Cardiac fibroblast (primary cell): ENCODE results near the gene UNC13D.
"Not testable (repeated sequence)": the region's sequence is repeated elsewhere in the genome, so short reads cannot be mapped to it uniquely, and the experiment has no call there.

ENCODE experiments used
- DNase-seq, 2 donors: peaks; one replicate each; pipeline versions ENCODE4 v3.0.0 to v3.0.0-alpha.2; 2010; ENCODE audit warnings: low read depth in 2 of 2
- H3K4me3 ChIP-seq, 2 donors: replicated peaks in 1 of 2; 1 replicate in 1 of 2; 2 replicates in 1 of 2; pipeline ENCODE4 v1.5.1; 2011; ENCODE audit warnings: low read depth in 2 of 2, low read length in 2 of 2, mild to moderate bottlenecking in 2 of 2, moderate library complexity in 1 of 2
- TF ChIP-seq, protein P1 (sequence below): IDR thresholded peaks from one replicate; pipeline ENCODE4 v1.5.1; 2011; ENCODE audit warnings: low read depth, mild to moderate bottlenecking, low read length, inconsistent platforms

UNC13D gene

DNA sequence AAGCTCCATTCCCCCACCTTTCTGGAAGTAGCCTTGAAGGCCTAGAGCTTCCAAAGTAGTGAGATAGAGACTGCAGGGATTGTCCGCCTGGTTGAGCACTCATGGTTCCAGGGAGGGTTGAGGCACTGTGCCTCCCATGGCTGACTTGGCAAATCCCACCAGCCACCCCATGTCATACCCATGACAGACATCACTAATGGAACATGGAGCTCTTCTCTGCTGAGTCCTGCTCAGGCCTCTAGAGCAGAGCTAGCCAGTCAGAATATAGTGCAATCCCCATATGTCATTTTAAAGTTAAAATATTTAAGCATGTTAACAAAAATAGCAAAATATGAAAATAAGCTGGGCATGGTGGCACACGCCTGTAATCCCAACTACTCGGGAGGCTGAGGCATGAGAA is 28.8 kb downstream of the UNC13D start:
- no peak for DNase-seq
- TF ChIP-seq, protein P1, sequence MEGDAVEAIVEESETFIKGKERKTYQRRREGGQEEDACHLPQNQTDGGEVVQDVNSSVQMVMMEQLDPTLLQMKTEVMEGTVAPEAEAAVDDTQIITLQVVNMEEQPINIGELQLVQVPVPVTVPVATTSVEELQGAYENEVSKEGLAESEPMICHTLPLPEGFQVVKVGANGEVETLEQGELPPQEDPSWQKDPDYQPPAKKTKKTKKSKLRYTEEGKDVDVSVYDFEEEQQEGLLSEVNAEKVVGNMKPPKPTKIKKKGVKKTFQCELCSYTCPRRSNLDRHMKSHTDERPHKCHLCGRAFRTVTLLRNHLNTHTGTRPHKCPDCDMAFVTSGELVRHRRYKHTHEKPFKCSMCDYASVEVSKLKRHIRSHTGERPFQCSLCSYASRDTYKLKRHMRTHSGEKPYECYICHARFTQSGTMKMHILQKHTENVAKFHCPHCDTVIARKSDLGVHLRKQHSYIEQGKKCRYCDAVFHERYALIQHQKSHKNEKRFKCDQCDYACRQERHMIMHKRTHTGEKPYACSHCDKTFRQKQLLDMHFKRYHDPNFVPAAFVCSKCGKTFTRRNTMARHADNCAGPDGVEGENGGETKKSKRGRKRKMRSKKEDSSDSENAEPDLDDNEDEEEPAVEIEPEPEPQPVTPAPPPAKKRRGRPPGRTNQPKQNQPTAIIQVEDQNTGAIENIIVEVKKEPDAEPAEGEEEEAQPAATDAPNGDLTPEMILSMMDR = no peak
- H3K4me3 ChIP-seq = no peak overlapping the region

DNA sequence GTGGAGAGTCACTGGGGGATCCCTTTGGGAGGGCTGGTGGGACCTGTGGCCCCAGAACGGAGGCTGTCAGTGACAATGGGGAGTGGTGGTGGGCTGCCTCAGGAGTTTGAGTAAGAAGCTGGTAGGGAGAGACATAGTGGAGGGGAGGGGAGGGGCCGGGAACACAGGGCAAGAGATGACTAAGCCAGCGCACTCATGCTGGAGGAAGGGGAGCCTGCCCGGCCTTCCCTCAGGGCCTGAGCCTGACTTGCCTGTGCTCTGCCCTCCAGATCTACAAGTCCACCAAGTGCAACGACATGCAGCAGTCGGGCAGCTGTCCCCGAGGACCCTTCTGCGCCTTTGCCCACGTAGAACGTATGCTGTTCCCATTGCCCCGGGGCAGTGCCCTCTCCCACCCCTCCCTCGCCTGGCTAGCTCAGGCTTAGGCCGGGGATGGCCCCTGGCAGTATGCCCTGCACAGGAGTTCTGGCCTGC is 29.3 kb downstream of the UNC13D start:
- peak; percentile 64 to 70 for DNase-seq
- TF ChIP-seq, protein P1 = no peak
- no peak overlapping the region for H3K4me3 ChIP-seq

DNA sequence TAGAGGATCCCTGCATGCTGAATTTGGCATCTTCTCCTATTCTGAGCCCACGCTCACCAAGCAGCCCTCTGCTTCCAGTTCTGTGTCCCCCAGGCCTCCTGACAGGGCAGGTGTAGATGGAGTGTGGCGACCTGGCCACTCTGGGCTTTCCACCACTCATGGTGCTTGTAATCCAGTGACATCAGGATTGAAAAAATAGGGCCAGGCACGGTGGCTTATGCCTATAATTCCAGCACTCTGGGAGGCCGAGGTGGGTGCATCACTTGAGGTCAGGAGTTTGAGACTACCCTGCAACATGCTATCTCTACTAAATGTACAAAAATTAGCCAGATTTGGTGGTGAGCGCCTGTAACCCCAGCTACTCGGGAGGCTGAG is 30.2 kb downstream of the UNC13D start:
- no peak overlapping the region for H3K4me3 ChIP-seq
- DNase-seq = no peak
- TF ChIP-seq, protein P1 = no peak

DNA sequence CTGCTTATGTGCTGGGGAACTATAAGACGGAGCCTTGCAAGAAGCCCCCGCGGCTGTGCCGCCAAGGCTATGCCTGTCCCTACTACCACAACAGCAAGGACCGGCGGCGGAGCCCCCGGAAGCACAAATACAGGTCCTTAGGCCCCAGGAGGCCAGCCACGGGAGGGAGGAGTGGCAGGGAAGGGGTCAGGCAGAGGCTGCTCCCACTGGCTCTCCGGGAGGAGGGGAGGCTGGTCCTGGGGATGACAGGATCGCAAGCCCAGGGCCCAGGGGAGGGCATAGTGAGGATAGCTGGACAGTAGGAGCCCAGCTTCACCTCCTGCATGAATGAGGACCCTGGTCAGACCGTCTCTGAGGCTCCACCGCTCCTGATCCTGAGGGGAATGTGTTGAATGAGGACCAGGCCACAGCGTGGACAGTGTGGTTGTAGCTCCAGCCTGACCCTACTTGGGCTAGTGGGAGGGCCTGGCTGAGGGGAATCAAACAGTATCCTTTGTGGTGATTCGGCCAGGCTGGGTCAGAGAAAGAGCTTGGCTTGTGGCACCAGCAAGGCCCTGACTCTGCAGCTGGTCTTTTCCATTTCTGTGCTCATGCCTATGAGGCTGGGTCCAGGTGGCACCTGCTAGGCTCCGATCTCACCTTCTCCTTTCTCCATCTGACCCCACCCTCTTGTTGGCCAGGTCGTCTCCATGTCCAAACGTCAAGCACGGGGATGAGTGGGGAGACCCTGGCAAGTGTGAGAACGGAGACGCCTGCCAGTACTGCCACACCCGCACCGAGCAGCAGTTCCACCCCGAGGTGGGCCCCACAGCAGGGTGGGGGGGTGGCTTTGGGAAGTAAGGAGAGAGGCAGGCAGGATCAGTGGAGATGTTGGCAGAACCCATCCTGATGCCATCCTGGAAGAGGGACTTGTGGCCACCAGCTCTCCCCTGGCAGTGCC is 30.9 kb downstream of the UNC13D start:
- no peak for DNase-seq
- no peak overlapping the region for H3K4me3 ChIP-seq
- TF ChIP-seq, protein P1 = no peak

DNA sequence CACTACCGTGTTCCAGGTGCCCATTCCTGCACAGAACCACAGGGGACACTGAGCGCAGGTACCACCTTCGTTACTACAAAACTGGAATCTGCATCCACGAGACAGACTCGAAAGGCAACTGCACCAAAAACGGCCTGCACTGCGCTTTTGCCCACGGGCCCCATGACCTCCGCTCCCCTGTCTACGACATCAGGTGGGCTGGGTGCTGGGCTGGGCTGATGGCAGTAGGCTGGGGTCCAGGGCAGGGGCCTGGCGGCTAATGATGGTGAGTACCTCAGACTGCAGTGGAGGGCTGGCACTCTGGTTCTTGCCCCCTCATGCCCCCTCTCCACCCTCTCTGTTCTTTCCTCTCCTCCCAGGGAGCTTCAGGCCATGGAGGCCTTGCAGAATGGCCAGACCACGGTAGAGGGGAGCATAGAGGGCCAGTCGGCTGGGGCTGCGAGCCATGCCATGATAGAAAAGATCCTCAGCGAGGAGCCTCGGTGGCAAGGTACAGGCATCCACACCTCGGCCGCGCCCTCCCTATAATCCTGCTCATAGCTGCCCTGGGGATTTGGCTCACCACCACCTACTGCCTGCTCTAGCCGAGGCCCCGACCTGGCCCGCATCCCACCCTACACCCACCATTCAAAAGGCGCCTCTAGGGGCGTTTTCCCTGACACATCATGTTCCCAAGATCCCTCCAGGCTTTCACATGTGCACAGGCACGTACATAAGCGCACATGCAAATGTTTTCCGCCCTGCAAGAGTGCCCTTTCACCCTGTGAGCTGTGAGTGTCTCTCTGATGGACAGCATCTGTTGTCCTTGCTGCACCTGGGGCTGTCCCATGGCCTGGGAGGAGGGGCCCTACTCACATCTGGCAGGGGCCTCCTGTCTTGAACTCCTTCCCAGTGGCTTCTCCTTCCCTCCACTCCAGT is 31.8 kb downstream of the UNC13D start:
- DNase-seq = no peak
- no peak overlapping the region for H3K4me3 ChIP-seq
- TF ChIP-seq, protein P1 = no peak

DNA sequence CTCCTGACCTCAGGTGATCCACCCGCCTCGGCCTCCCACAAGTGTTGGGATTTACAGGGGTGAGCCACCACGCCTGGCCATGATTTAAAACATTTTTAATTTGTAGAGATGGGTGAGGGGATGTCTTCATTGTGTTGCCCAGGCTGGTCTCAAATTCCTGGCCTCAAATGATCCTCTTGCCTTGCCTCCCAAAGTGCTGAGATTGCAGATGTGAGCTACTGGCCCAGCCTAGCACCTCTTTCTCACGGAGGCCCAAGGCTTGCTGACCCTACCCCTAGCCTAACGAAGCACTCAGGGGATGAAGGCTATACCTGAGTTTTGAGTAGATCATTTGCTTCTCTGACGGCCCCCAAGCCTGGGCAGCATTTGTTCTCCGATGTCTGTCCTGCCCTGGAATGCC is 33.0 kb downstream of the UNC13D start:
- TF ChIP-seq, protein P1 = no peak
- no peak for DNase-seq
- no peak overlapping the region for H3K4me3 ChIP-seq

DNA sequence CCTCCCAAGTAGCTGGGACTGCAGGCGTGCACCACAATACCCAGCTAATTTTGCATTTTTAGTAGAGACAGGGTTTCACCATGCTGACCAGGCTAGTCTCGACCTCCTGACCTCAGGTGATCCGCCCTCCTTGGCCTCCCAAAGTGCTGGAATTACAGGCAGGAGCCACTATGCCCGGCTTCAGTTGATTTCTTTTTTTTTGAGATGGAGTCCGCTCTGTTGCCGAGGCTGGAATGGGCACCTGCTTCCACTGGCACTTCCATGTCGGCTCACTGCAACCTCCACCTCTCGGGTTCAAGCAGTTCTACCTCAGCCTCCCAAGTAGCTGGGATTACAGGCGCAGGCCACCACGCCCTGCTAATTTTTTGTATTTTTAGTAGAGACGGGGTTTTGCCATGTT is 33.4 kb downstream of the UNC13D start:
- not testable (repeated sequence) for DNase-seq, H3K4me3 ChIP-seq
